CD4-positive, alpha-beta memory T cell (primary cell): ENCODE results near the gene REPIN1. TPM values are rescaled to one million over a fixed set of nuclear protein-coding genes. Genes with fewer than 3 reads are reported as not detected.

ENCODE experiments used
- CTCF ChIA-PET: fragments of 350-600 bp; sonication (Branson Sonifier 250); formaldehyde crosslinking; loops from one replicate; lab custom pipeline; 2021; ENCODE audit warnings: inconsistent platforms; ENCODE audit not compliant: partially characterized antibody; lab: Charles Lee
- POLR2A ChIA-PET: fragments of 350-600 bp; sonication (Branson Sonifier 250); formaldehyde crosslinking; loops from one replicate; lab custom pipeline; 2021; ENCODE audit not compliant: partially characterized antibody; lab: Charles Lee
- DNase-seq, 5 donors: peaks; one replicate each; pipeline versions ENCODE4 v3.0.0 to v3.0.0-alpha.2; 2020 to 2022; ENCODE audit warnings: mixed read lengths in 1 of 5
- H3K27ac ChIP-seq: one replicate; pipeline ENCODE4 v1.7.0; 2013; ENCODE audit warnings: low read depth, low read length
- H3K27me3 ChIP-seq: 2 replicates; pipeline ENCODE4 v1.7.0; 2013; ENCODE audit warnings: mild to moderate bottlenecking, low read length, moderate library complexity; ENCODE audit not compliant: insufficient read depth
- H3K36me3 ChIP-seq: 2 replicates; pipeline ENCODE4 v1.7.0; 2013; ENCODE audit warnings: mild to moderate bottlenecking, low read length, moderate library complexity; ENCODE audit not compliant: insufficient read depth
- H3K4me1 ChIP-seq: 2 replicates; pipeline ENCODE4 v1.7.0; 2013; ENCODE audit warnings: mild to moderate bottlenecking, low read length, moderate library complexity; ENCODE audit not compliant: insufficient read depth
- H3K4me3 ChIP-seq, 2 donors: one replicate each; pipeline ENCODE4 v1.7.0; 2013; ENCODE audit warnings: low read length in 2 of 2, mild to moderate bottlenecking in 1 of 2
- H3K9me3 ChIP-seq, 2 donors: one replicate each; pipeline ENCODE4 v1.7.0; 2013; ENCODE audit warnings: low read length in 2 of 2, control low read depth in 1 of 2; ENCODE audit not compliant: control insufficient read depth in 1 of 2
- H3K27ac Mint-ChIP-seq, 7 donors: one replicate each; pipeline ENCODE4 v1.8.0; 2020 to 2021; ENCODE audit warnings: mixed read lengths in 7 of 7, mild to moderate bottlenecking in 6 of 7, inconsistent platforms in 3 of 7, moderate library complexity in 3 of 7
- H3K27me3 Mint-ChIP-seq, 2 donors: one replicate each; pipeline ENCODE4 v1.8.0; 2020 to 2021; ENCODE audit warnings: mixed read lengths in 2 of 2
- H3K36me3 Mint-ChIP-seq, 2 donors: one replicate each; pipeline ENCODE4 v1.8.0; 2020 to 2021; ENCODE audit warnings: mixed read lengths in 2 of 2, inconsistent platforms in 1 of 2, mild to moderate bottlenecking in 1 of 2
- H3K4me1 Mint-ChIP-seq, 4 donors: one replicate each; pipeline ENCODE4 v1.8.0; 2020 to 2021; ENCODE audit warnings: mixed read lengths in 4 of 4, mild to moderate bottlenecking in 1 of 4
- H3K4me3 Mint-ChIP-seq, 8 donors: one replicate each; pipeline ENCODE4 v1.8.0; 2020 to 2021; ENCODE audit warnings: mixed read lengths in 8 of 8, mild to moderate bottlenecking in 7 of 8, moderate library complexity in 6 of 8, inconsistent platforms in 3 of 8
- H3K9me3 Mint-ChIP-seq, 8 donors: one replicate each; pipeline ENCODE4 v1.8.0; 2020 to 2021; ENCODE audit warnings: mixed read lengths in 8 of 8, mild to moderate bottlenecking in 5 of 8, inconsistent platforms in 3 of 8, moderate library complexity in 1 of 8
- intact Hi-C: fragments of 100-400 bp; cut with micrococcal nuclease; formaldehyde crosslinking; loops from one replicate; pipeline ENCODE4 v1.15.1; 2023
- polyA plus RNA-seq, 2 donors: library from polyadenylated mRNA; unstranded; fragments of 300-500 nt; fragmentation: Illumina TruSeq; gene quantifications; one replicate each; pipeline ENCODE4 v1.2.3, GENCODE V29; 2021
- total RNA-seq, 2 experiments: library from RNA; stranded (reverse); gene quantifications; one replicate each; pipeline ENCODE4 v1.2.3, GENCODE V29; 2021

REPIN1 gene
- total and polyA plus RNA-seq, 4 experiments from 2014 or later = 29.4 to 78.5 (median 67.1) TPM

- Mint-ChIP-seq H3K9me3 (no peaks in the 10 kb centered on the region), H3K27me3 (no peaks in the 10 kb centered on the region), H3K4me1 (peaks cover 0 to 2% (median 0%) of the 10 kb centered on the region in 4 donors), H3K4me3 (no peak overlapping the region), H3K27ac (no peak overlapping the region), H3K36me3 (peaks cover 0 to 3% of the 10 kb centered on the region in 2 donors)
- no peaks in the 10 kb centered on the region for H3K27me3 ChIP-seq
- CTCF ChIA-PET = interaction anchor here (0.9 to 1.7 kb wide), 2 partner anchors 11 to 15 kb away, joined by 3 to 4 read pairs; no protein-coding TSS in a partner anchor
- no peak overlapping the region for H3K4me3 ChIP-seq
- DNase-seq = no peak
- H3K4me1 ChIP-seq = no peaks in the 10 kb centered on the region
- POLR2A ChIA-PET = interaction anchor here (0.6 to 1.1 kb wide), 2 partner anchors 11 to 1090 kb away, joined by 3 read pairs; no protein-coding TSS in a partner anchor
- no peak overlapping the region for H3K27ac ChIP-seq
- no peaks in the 10 kb centered on the region for H3K36me3 ChIP-seq
- no peaks in the 10 kb centered on the region for H3K9me3 ChIP-seq
- intact Hi-C loops = no loop called here
Measured at GRCh38 chr7:150388709-150389531, 20.3 kb downstream of the REPIN1 start.

- POLR2A ChIA-PET = interaction anchor here (0.6 to 1.1 kb wide), 2 partner anchors 11 to 1089 kb away, joined by 3 read pairs; no protein-coding TSS in a partner anchor
- H3K4me3 ChIP-seq = no peak overlapping the region
- no peaks in the 10 kb centered on the region for H3K36me3 ChIP-seq
- H3K27ac ChIP-seq = no peak overlapping the region
- no peaks in the 10 kb centered on the region for H3K9me3 ChIP-seq
- no peaks in the 10 kb centered on the region for H3K9me3 Mint-ChIP-seq
- H3K27me3 Mint-ChIP-seq = no peaks in the 10 kb centered on the region
- no peaks in the 10 kb centered on the region for H3K4me1 ChIP-seq
- CTCF ChIA-PET = no interaction called here
- no peaks in the 10 kb centered on the region for H3K27me3 ChIP-seq
- no peak overlapping the region for H3K27ac Mint-ChIP-seq
- no peak for DNase-seq
- H3K4me1 Mint-ChIP-seq = peaks cover 1 to 4% (median 4%) of the 10 kb centered on the region in 4 donors
- intact Hi-C loops = no loop called here
- H3K36me3 Mint-ChIP-seq = peaks cover 0 to 3% of the 10 kb centered on the region in 2 donors
- H3K4me3 Mint-ChIP-seq = no peak overlapping the region
Measured at GRCh38 chr7:150389532-150389816, 20.9 kb downstream of the REPIN1 start.

- Histone ChIP-seq H3K27ac (no peak overlapping the region), H3K9me3 (no peaks in the 10 kb centered on the region), H3K27me3 (no peaks in the 10 kb centered on the region), H3K36me3 (no peaks in the 10 kb centered on the region), H3K4me3 (no peak overlapping the region), H3K4me1 (peaks cover 3% of the 10 kb centered on the region)
- POLR2A ChIA-PET = interaction anchor here (1.1 kb wide), 1 partner anchor 12 kb away, joined by 3 read pairs; no protein-coding TSS in a partner anchor
- no peak for DNase-seq
- H3K9me3 Mint-ChIP-seq = no peaks in the 10 kb centered on the region
- no peaks in the 10 kb centered on the region for H3K27me3 Mint-ChIP-seq
- peaks cover 0 to 5% of the 10 kb centered on the region in 2 donors for H3K36me3 Mint-ChIP-seq
- peaks cover 7 to 11% (median 9%) of the 10 kb centered on the region in 4 donors for H3K4me1 Mint-ChIP-seq
- CTCF ChIA-PET = no interaction called here
- H3K27ac Mint-ChIP-seq = no peak overlapping the region
- no peak overlapping the region for H3K4me3 Mint-ChIP-seq
- intact Hi-C loops = no loop called here
Measured at GRCh38 chr7:150390205-150390604, 21.6 kb downstream of the REPIN1 start.

- no peaks in the 10 kb centered on the region for H3K9me3 ChIP-seq
- H3K27me3 ChIP-seq = no peaks in the 10 kb centered on the region
- no peak overlapping the region for H3K27ac ChIP-seq
- H3K4me3 Mint-ChIP-seq = no peak overlapping the region
- no peaks in the 10 kb centered on the region for H3K27me3 Mint-ChIP-seq
- H3K4me1 Mint-ChIP-seq = peaks cover 10 to 22% (median 15%) of the 10 kb centered on the region in 4 donors
- no peaks in the 10 kb centered on the region for H3K9me3 Mint-ChIP-seq
- ChIA-PET POLR2A (interaction anchor here (1.2 to 1.8 kb wide), 4 partner anchors 12 to 25 kb away, joined by 3 to 5 read pairs (median 4); partner anchors contain the start of gene REPIN1), CTCF (interaction anchor here (0.7 to 1.3 kb wide), 5 partner anchors 11 to 38 kb away, joined by 3 read pairs; a partner anchor contains a TSS)
- H3K4me3 ChIP-seq = no peak overlapping the region
- no peaks in the 10 kb centered on the region for H3K36me3 ChIP-seq
- intact Hi-C loops = no loop called here
- H3K4me1 ChIP-seq = peaks cover 3% of the 10 kb centered on the region
- no peak overlapping the region for H3K27ac Mint-ChIP-seq
- no peak for DNase-seq
- H3K36me3 Mint-ChIP-seq = peaks cover 4 to 5% of the 10 kb centered on the region in 2 donors
Measured at GRCh38 chr7:150393325-150393724, 24.7 kb downstream of the REPIN1 start.

GRCh38 chr7:150396426-150396825 is 27.8 kb downstream of the REPIN1 start:
- Mint-ChIP-seq H3K27me3 (no peaks in the 10 kb centered on the region), H3K4me3 (peak overlapping the region in 1 of 8 donors; percentile 30), H3K9me3 (no peaks in the 10 kb centered on the region), H3K4me1 (peaks cover 13 to 27% (median 18%) of the 10 kb centered on the region in 4 donors), H3K36me3 (peaks cover 3 to 7% of the 10 kb centered on the region in 2 donors), H3K27ac (peak overlapping the region in 1 of 7 donors; percentile 72)
- Histone ChIP-seq H3K27ac (no peak overlapping the region), H3K4me3 (no peak overlapping the region), H3K27me3 (no peaks in the 10 kb centered on the region), H3K4me1 (peaks cover 3% of the 10 kb centered on the region), H3K9me3 (no peaks in the 10 kb centered on the region), H3K36me3 (no peaks in the 10 kb centered on the region)
- no peak for DNase-seq
- intact Hi-C loops = no loop called here
- ChIA-PET POLR2A (no interaction called here), CTCF (no interaction called here)

- peaks cover 3 to 7% of the 10 kb centered on the region in 2 donors for H3K36me3 Mint-ChIP-seq
- no peak overlapping the region for H3K27ac Mint-ChIP-seq
- peaks cover 3% of the 10 kb centered on the region for H3K4me1 ChIP-seq
- no peak overlapping the region for H3K4me3 ChIP-seq
- ChIA-PET CTCF (no interaction called here), POLR2A (no interaction called here)
- intact Hi-C loops = no loop called here
- H3K9me3 Mint-ChIP-seq = no peaks in the 10 kb centered on the region
- H3K36me3 ChIP-seq = no peaks in the 10 kb centered on the region
- H3K27ac ChIP-seq = no peak overlapping the region
- H3K27me3 ChIP-seq = no peaks in the 10 kb centered on the region
- no peaks in the 10 kb centered on the region for H3K9me3 ChIP-seq
- DNase-seq = no peak
- H3K4me1 Mint-ChIP-seq = peaks cover 13 to 27% (median 18%) of the 10 kb centered on the region in 4 donors
- H3K4me3 Mint-ChIP-seq = no peak overlapping the region
- no peaks in the 10 kb centered on the region for H3K27me3 Mint-ChIP-seq
Measured at GRCh38 chr7:150396851-150397260, 28.2 kb downstream of the REPIN1 start.

GRCh38 chr7:150397346-150398107 is 28.9 kb downstream of the REPIN1 start:
- no peaks in the 10 kb centered on the region for H3K27me3 ChIP-seq
- H3K36me3 ChIP-seq = no peaks in the 10 kb centered on the region
- Mint-ChIP-seq H3K4me3 (no peak overlapping the region), H3K36me3 (peaks cover 3 to 7% of the 10 kb centered on the region in 2 donors), H3K27ac (no peak overlapping the region), H3K4me1 (peaks cover 13 to 31% (median 20%) of the 10 kb centered on the region in 4 donors), H3K27me3 (no peaks in the 10 kb centered on the region), H3K9me3 (no peaks in the 10 kb centered on the region)
- peaks cover 3% of the 10 kb centered on the region for H3K4me1 ChIP-seq
- no peak for DNase-seq
- no peak overlapping the region for H3K4me3 ChIP-seq
- intact Hi-C loops = no loop called here
- no peaks in the 10 kb centered on the region for H3K9me3 ChIP-seq
- CTCF ChIA-PET = no interaction called here
- POLR2A ChIA-PET = no interaction called here
- H3K27ac ChIP-seq = no peak overlapping the region
